WI38 (cell line): Measurements from ENCODE around the gene GRIK3.

Experiments used
- H3K4me3 ChIP-seq: 2 replicates; pipeline ENCODE4 v1.5.1; 2011; ENCODE audit warnings: low read depth, mild to moderate bottlenecking, control low read depth, low read length
- CTCF ChIP-seq: IDR thresholded peaks from 2 replicates; pipeline ENCODE4 v1.5.1; 2012; ENCODE audit warnings: low read depth, mild to moderate bottlenecking, control low read depth, low read length

Gene GRIK3

GRCh38 chr1:36835017-36835695 is 199.2 kb downstream of the GRIK3 start:
- TF ChIP-seq CTCF, result no peak
- no peak overlapping the region for H3K4me3 ChIP-seq

- no peak for TF ChIP-seq CTCF
- no peak overlapping the region for H3K4me3 ChIP-seq
These were observed 199.7 kb downstream of the GRIK3 start for GRCh38 chr1:36834586-36834985.

- no peak overlapping the region for H3K4me3 ChIP-seq
- TF ChIP-seq CTCF, result no peak
These were observed 203.0 kb downstream of the GRIK3 start for GRCh38 chr1:36831186-36831810.

GRCh38 chr1:36829961-36830360 is 204.4 kb downstream of the GRIK3 start:
- H3K4me3 ChIP-seq, result no peak overlapping the region
- no peak for TF ChIP-seq CTCF

- no peak for TF ChIP-seq CTCF
- no peak overlapping the region for H3K4me3 ChIP-seq
These were observed 205.2 kb downstream of the GRIK3 start for GRCh38 chr1:36829066-36829465.

- no peak overlapping the region for H3K4me3 ChIP-seq
- TF ChIP-seq CTCF, result no peak
These were observed 209.1 kb downstream of the GRIK3 start for GRCh38 chr1:36825226-36825625.

GRCh38 chr1:36824390-36824861 is 209.9 kb downstream of the GRIK3 start:
- no peak overlapping the region for H3K4me3 ChIP-seq
- no peak for TF ChIP-seq CTCF
